Muscle layer of colon (tissue), 2 donors: ENCODE results near the gene CRY1.
"Not testable (repeated sequence)": the region's sequence is repeated elsewhere in the genome, so short reads cannot be mapped to it uniquely, and the experiment has no call there.

Experiments used
- H3K27ac ChIP-seq: one replicate; pipeline ENCODE4 v1.7.0; 2013; ENCODE audit warnings: low read depth, mild to moderate bottlenecking, low read length, moderate library complexity
- H3K27me3 ChIP-seq, 2 donors: one replicate each; pipeline ENCODE4 v1.7.0; 2013; ENCODE audit warnings: low read length in 2 of 2, mild to moderate bottlenecking in 2 of 2; ENCODE audit not compliant: insufficient read depth in 2 of 2, control insufficient read depth in 1 of 2
- H3K36me3 ChIP-seq: one replicate; pipeline ENCODE4 v1.7.0; 2013; ENCODE audit warnings: mild to moderate bottlenecking, low read length; ENCODE audit not compliant: insufficient read depth
- H3K4me1 ChIP-seq: one replicate; pipeline ENCODE4 v1.7.0; 2013; ENCODE audit warnings: mild to moderate bottlenecking, low read length; ENCODE audit not compliant: insufficient read depth
- H3K4me3 ChIP-seq, 2 donors: one replicate each; pipeline ENCODE4 v1.7.0; 2013; ENCODE audit warnings: low read length in 2 of 2, low read depth in 1 of 2, mild to moderate bottlenecking in 1 of 2, moderate library complexity in 1 of 2
- H3K9ac ChIP-seq: one replicate; pipeline ENCODE4 v1.7.0; 2013; ENCODE audit warnings: low read length
- H3K9me3 ChIP-seq: one replicate; pipeline ENCODE4 v1.7.0; 2013; ENCODE audit warnings: mild to moderate bottlenecking, low read length
- donor health status: abdominal sarcoma.
- donor health status: Adenocarcinoma of cecum.

CRY1 gene

DNA sequence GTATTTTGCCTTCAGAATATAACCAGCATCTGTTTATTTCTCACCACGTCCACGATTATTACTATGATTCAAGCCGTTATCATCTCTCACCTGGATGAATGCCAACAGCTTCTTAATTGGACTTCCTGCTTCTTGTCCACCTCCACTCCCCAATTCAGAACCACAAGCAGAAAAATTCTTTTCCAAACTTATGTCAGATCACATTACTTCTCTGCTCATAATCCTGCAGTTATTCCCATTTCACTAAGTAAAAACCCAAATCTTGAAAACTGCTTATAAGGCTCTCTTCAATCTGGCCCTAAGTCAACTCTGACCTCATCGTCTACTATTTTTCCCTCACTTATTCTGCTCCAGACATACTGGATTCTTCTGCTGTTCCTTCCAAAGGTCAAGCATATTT, 2.0 kb downstream of the CRY1 start:
- H3K4me3 ChIP-seq: peak overlapping the region; percentile 5 to 74
- no peaks in the 10 kb centered on the region for H3K27me3 ChIP-seq
- H3K9me3 ChIP-seq: no peaks in the 10 kb centered on the region
- peak overlapping the region; percentile 2 for H3K9ac ChIP-seq
- H3K36me3 ChIP-seq: no peaks in the 10 kb centered on the region
- peak overlapping the region; percentile 98 for H3K27ac ChIP-seq
- peaks cover 15% of the 10 kb centered on the region for H3K4me1 ChIP-seq

DNA sequence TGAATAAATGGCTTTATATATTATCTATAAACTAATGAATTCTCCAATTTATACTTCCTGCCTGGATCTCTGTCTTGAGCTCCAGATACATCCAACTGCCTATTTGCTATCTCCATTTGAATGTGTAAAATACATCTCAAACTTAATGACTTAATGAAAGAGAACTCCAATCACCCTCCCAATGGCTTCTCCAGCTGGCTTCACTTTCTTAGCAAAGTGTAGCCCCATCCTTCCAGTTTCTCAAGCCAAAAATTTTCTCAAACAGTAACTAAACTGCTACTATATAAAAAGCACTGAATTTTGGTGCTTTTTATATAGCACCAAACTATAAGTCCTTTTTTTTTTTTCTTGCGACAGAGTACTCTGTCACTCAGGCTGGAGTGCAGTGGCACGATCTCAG, 2.6 kb downstream of the CRY1 start:
- Histone ChIP-seq H3K27me3 (no peaks in the 10 kb centered on the region), H3K4me3 (no peak overlapping the region), H3K4me1 (peaks cover 15% of the 10 kb centered on the region), H3K9me3 (no peaks in the 10 kb centered on the region), H3K27ac (no peak overlapping the region), H3K36me3 (no peaks in the 10 kb centered on the region), H3K9ac (no peak overlapping the region)

GRCh38 chr12:107088912-107089311, 4.4 kb downstream of the CRY1 start:
- Histone ChIP-seq H3K27ac (no peak overlapping the region), H3K36me3 (no peaks in the 10 kb centered on the region), H3K9me3 (no peaks in the 10 kb centered on the region), H3K4me1 (peaks cover 7% of the 10 kb centered on the region), H3K27me3 (no peaks in the 10 kb centered on the region), H3K9ac (no peak overlapping the region), H3K4me3 (no peak overlapping the region)

DNA sequence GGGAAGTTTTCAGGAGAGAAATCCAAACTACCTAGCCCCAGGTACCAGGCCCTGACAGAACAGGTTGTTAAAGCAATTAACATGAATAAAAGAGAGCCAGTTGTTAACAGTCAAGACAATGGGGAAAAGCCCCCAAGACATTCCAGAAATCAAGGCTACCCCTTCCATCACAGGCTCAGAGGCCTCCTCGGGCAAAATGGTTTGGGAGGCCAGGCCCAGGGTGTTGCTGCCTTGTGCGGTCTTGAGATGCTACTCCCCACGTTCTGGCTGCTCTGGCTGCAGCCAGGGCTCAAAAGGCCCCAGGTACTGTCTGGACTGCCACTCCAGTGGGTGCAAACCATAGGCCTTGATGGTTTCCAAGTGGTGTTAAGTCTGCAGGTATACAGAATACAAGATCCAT, 7.0 kb downstream of the CRY1 start:
- H3K4me3 ChIP-seq: no peak overlapping the region
- no peak overlapping the region for H3K9ac ChIP-seq
- H3K4me1 ChIP-seq: peaks cover 2% of the 10 kb centered on the region
- H3K36me3 ChIP-seq: no peaks in the 10 kb centered on the region
- H3K9me3 ChIP-seq: no peaks in the 10 kb centered on the region
- H3K27me3 ChIP-seq: no peaks in the 10 kb centered on the region
- no peak overlapping the region for H3K27ac ChIP-seq

- H3K9ac ChIP-seq: no peak overlapping the region
- no peaks in the 10 kb centered on the region for H3K4me1 ChIP-seq
- no peaks in the 10 kb centered on the region for H3K36me3 ChIP-seq
- no peaks in the 10 kb centered on the region for H3K9me3 ChIP-seq
- no peak overlapping the region for H3K4me3 ChIP-seq
- H3K27me3 ChIP-seq: no peaks in the 10 kb centered on the region
- no peak overlapping the region for H3K27ac ChIP-seq
These were observed 11.6 kb downstream of the CRY1 start for GRCh38 chr12:107081778-107082177.

DNA sequence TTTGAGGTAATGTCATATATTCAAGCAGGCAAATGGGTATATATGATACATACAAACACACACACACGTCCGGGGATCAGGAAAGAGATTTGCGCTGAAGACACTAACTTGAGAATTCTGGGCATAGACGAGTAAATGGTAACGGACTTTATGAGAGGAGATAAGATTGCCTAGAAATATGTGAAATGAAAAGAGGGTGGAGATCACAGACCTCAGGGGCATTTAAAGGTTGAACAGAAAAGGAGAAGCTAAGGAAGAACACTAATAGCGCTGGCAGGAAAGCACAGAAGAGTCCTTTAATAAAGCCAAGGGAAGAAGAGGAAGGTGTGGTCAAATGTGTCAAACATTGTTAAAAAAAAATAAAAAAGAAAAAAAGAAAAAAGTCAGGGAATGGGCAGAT, 13.1 kb downstream of the CRY1 start:
- H3K36me3 ChIP-seq: no peaks in the 10 kb centered on the region
- H3K4me1 ChIP-seq: no peaks in the 10 kb centered on the region
- no peak overlapping the region for H3K4me3 ChIP-seq
- no peak overlapping the region for H3K27ac ChIP-seq
- no peaks in the 10 kb centered on the region for H3K27me3 ChIP-seq
- no peaks in the 10 kb centered on the region for H3K9me3 ChIP-seq
- no peak overlapping the region for H3K9ac ChIP-seq

- H3K4me1 ChIP-seq: no peaks in the 10 kb centered on the region
- no peaks in the 10 kb centered on the region for H3K36me3 ChIP-seq
These were observed 14.0 kb downstream of the CRY1 start for GRCh38 chr12:107079172-107080011.

DNA sequence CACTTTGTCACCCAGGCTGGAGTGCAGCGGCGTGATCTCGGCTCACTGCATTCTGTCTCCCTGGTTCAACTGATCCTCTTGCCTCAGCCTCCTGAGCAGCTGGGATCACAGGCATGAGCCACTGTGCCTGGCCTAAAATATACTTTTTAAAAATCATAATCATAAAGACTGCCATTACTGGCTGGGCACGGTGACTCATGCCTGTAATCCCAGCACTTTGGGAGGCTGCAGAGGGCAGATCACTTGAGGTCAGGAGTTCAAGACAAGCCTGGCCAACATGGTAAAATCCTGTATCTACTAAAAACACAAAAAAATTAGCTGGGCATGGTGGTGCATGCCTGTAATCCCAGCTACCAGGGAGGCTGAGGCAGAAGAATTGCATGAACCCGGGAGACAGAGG, 20.1 kb downstream of the CRY1 start:
- not testable (repeated sequence) for H3K27me3 ChIP-seq, H3K4me1 ChIP-seq, H3K9me3 ChIP-seq

More at GRCh38 chr12:107079172-107080011, 14.0 kb downstream of the CRY1 start:
- Histone ChIP-seq H3K9me3 (no peaks in the 10 kb centered on the region), H3K27ac (no peak overlapping the region), H3K27me3 (no peaks in the 10 kb centered on the region), H3K4me3 (no peak overlapping the region), H3K9ac (no peak overlapping the region)

DNA sequence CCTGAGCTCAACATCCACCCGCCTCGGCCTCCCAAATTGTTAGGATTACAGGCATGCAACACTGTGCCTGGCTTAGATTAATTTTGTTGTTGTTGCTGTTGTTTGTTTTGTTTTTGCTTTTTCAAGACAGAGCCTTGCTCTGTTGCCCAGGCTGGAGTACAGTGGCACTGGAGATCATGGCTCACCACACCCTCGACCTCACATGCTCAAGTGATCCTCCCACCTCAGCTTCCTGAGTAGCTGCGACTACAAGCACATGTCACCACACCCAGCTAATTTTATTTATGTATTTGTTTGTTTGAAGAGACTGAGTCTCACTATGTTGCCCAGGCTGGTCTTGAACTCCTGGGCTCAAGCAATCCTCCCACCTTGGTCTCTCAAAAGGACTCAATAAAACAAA, 26.7 kb downstream of the CRY1 start:
- no peak overlapping the region for H3K9ac ChIP-seq
- no peak overlapping the region for H3K27ac ChIP-seq
- no peaks in the 10 kb centered on the region for H3K36me3 ChIP-seq
- no peaks in the 10 kb centered on the region for H3K4me1 ChIP-seq
- no peaks in the 10 kb centered on the region for H3K27me3 ChIP-seq
- no peaks in the 10 kb centered on the region for H3K9me3 ChIP-seq
- no peak overlapping the region for H3K4me3 ChIP-seq

More for the DNA sequence above, 20.1 kb downstream of the CRY1 start:
- H3K36me3 ChIP-seq, H3K9ac ChIP-seq, H3K27ac ChIP-seq, H3K4me3 ChIP-seq: not testable (repeated sequence)

DNA sequence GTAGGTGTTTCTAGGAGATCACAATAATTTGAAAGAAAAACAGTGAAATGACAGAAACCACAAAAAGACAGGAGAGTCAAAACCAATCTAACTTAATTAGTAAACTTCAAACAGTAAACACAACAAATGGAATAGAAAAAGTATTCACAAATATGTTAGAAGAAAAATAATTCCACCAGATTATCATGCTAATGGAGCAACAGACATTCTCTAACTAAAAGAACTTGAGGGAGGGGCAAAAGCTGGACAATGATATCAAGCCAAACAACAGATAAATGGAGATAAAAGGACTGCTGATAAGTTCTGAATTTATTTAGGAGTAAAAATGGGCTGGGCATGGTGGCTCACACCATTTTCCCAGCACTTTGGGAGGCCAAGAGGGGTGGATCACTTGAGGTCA, 28.7 kb downstream of the CRY1 start:
- Histone ChIP-seq H3K9ac (no peak overlapping the region), H3K27me3 (no peaks in the 10 kb centered on the region), H3K4me1 (no peaks in the 10 kb centered on the region), H3K4me3 (no peak overlapping the region), H3K9me3 (no peaks in the 10 kb centered on the region), H3K36me3 (no peaks in the 10 kb centered on the region), H3K27ac (no peak overlapping the region)

- H3K27ac ChIP-seq: no peak overlapping the region
- no peak overlapping the region for H3K9ac ChIP-seq
- H3K27me3 ChIP-seq: no peaks in the 10 kb centered on the region
- no peaks in the 10 kb centered on the region for H3K36me3 ChIP-seq
- no peak overlapping the region for H3K4me3 ChIP-seq
- H3K4me1 ChIP-seq: no peaks in the 10 kb centered on the region
- no peaks in the 10 kb centered on the region for H3K9me3 ChIP-seq
These were observed 29.1 kb downstream of the CRY1 start for GRCh38 chr12:107064243-107064642.

- Histone ChIP-seq H3K9ac (no peak overlapping the region), H3K4me3 (no peak overlapping the region), H3K27me3 (no peaks in the 10 kb centered on the region), H3K27ac (no peak overlapping the region), H3K9me3 (no peaks in the 10 kb centered on the region), H3K4me1 (peaks cover 15% of the 10 kb centered on the region), H3K36me3 (no peaks in the 10 kb centered on the region)
These were observed 35.2 kb downstream of the CRY1 start for GRCh38 chr12:107058190-107058589.
